NCI-H2196 (cell line): ENCODE data around the gene MEF2D.
A peak's percentile ranks its signal among the peaks of the same experiment; 100 is the strongest.

ENCODE experiments used
- DNase-seq: peaks from one replicate; lab custom pipeline; 2025; ENCODE audit not compliant: unreplicated experiment; lab: John Stamatoyannopoulos, UW

Gene MEF2D

DNA sequence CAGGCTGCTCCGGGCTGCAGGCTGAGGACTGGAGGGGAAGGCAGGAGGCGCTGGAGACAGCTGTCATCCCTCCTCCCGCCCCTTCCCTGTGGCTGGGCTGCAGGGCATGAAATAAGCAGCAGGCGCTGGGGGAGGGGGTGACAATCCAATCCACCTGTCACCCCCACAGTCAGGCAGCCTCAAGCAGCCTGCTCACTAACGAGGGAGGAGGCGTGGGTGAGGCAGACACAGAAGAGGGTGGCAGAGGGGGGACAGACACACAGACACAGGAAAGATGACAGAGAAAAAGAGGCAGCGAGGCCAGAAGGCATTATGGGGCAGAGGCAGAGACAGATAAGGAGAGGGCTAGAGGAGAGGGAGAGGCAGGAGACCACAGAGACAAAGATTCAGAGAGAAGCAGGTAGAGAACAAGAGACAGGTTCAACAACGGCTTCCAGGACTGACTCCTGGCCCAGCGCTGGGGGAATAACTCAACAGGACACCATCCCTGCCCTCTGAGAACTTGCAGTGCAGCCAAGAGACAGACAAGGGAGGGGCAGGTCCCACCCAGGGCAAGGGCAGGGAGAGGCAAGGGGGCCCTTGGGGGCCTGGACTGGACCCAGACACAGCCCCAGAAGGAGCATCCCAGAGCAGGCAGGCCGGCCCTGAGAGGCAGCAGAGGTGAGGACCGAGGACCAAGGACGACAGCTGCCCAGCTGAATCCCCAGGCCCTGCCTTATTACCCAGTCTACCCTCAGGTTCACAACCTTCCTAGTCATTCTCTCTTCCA is 11.2 kb downstream of the MEF2D start:
- DNase-seq = peak; percentile 54

DNA sequence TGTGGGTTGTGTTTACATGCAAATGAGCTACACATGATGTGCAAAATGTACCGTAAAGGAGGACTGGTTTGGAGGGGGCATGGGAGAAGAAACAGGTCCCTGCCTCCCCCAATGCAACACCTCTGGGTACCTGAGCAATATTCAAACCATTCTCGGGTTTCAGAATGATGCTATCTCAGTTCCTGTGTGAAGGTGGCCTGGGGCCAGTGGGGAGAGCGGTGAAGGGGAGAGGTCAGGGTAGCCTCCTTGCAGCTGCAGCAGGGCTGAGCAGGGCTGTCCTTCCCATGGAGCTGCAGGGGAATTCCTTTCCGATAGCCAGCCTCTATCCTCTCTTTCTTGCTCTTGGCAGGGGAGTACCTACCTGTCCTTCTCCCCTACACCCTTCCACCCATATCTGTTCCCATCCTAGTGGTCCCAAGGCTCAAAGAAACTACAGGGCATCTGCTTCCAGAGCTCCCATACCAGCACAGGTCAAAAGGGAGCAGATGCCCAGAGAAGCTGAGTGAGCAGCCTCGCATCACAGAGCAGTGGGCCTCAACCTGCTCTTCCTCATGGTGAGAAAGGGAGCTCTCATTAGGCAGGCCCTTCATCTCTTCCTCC is 11.9 kb downstream of the MEF2D start:
- no peak for DNase-seq

GRCh38 chr1:156487862-156488261 is 12.7 kb downstream of the MEF2D start:
- DNase-seq = no peak

DNA sequence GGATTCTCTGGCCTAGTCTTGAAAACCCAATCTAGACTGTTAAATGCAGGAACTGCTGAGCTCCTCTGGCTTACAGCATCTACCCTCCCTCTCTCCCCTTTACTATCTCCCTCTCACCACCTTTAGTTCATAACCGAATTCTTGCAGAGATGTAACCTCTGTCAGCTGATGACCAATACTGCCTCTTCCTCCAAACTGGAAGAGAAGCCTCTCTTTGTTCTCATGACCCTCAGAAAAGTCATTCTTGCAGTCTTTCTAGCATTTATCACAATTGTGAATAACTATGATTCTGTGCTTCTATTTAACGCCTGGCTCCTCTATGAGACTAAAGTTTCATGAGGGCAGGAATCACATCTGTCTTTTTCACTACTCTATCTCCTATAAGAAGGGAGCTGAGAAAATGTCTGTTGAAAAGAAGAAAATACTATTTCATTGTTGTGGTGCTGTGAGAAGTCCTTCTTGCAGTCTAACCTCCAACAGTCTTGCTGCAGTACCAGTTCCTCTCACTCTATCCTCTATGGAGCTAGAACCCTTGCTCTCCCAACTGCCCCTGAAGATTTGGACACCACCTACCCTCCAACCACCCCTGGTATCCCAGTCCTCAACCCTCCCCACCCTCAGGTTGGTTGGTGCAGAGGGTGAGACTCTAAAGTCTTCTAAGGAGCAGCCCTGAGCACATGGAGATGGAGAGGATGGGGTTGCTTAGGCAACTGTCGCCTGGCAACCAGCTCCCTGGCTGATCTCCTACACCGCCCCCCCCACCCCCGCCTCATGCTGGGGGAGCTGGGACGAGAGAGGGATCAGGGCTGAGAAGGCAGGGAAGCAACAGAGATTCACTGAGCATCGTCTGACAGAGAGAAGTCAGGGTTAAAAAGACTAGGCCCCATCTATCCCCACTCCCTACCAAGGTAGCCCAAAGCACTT is 13.9 kb downstream of the MEF2D start:
- DNase-seq = no peak

DNA sequence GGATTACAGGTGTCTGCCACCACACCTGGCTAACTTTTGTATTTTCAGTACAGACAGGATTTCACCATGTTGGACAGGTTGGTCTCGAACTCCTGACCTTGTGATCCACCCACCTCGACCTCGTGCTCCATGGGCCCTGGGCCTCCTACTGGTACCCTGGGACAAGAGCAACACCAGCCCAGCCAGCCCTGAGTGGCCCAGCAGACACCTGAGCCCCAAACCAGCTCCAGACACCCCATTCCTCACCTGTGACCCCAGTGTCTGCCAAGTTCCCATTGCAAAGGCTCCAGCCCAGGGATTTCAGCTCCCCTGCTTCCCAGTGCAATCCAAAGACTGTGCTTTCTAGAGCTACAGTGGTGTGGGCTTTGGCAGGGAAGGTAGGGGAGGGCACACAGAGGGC is 14.6 kb downstream of the MEF2D start:
- no peak for DNase-seq

- DNase-seq = no peak
Observed at GRCh38 chr1:156484480-156485058, 16.0 kb downstream of the MEF2D start.

DNA sequence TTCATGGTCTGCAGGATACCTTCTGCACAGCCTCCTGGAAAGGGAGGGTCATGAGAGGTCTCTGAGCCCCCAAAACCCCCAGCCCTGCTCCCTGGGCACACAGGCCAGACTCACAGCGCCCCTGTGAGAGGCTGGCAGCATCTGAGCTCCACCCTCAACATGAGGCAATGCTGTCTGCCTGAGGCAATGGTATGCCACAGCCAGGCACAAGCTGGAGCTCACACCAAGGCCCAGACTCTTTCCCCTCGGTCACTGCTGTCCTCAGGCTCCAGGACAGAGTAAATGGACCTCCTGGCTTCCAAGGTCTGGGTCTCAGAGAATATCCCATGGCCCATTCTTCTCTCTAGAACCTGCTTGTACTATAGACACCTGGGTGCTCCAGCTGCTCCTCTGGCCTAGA is 17.2 kb downstream of the MEF2D start:
- DNase-seq = no peak

DNA sequence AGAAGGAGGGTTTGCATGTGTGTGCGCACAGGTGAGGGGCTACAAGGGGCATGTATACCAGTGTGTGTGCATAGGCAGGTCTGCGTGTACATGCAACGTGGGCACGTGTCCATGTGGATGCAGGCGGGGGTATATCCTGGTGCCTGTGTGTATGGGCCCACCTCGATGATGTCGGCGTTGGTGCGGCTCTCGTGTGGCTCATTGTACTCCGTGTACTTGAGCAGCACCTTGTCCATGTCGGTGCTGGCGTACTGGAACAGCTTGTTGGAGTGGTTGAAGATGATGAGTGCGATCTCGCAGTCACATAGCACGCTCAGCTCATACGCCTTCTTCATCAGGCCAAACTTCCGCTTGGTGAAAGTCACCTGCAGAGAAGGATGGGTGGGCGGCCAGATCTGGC is 18.3 kb downstream of the MEF2D start:
- no peak for DNase-seq

- no peak for DNase-seq
Observed at GRCh38 chr1:156481527-156481926, 19.0 kb downstream of the MEF2D start.

DNA sequence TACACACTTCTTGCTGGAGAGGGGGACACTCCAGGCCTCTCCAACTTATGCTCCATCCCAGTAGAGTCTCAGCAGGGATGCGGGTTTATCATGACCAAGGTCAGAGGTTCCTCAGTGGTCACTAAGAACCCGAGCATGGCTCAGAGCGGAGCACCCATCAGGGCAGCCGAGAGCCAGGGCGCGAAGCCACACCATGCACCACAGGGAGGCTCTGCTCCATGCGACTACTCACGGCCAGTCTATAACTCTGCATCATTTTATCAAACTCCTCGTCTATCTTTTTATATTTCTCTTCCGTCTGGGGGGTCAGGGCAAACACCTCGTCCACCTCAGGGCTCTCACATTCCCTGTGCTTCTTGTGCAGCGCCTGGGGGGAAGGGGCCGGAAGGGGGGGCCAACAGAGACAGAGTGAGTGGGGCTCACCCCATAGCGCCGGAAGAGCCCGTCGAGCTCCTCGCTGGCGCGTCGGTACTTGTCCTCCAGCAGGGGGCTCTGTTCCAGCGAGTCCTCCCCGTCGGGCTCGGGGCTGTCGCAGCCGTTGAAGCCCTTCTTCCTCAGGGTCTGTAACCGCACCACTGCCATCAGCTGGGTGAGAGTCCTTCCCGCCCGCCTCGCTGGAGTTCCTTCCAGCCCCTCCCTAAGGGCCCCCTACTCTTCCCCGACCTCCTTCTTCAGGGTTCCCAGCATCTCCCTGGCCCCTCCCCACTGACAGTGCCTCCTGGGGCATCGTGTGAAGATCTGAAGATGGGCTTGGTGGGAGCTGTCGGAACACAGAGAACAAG is 20.0 kb downstream of the MEF2D start:
- DNase-seq = no peak

DNA sequence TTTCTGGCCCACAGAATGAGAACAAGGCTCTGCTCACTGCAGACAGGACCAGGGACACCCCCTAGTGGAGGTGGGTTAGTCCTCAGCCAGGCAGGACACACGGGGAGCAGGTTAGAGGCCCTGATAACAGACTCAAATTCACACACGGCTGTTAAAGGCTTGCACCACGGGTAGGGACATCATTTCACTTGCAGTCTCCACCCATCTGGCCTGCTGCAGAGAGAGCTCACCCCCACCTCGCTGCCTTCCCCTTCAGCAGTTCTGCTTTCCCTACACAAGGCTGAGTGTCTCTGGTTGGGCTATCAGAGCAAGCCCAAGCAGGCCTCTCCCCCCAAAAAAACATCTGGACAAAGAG is 20.6 kb downstream of the MEF2D start:
- no peak for DNase-seq

GRCh38 chr1:156479093-156480015 is 21.2 kb downstream of the MEF2D start:
- DNase-seq = no peak

GRCh38 chr1:156478250-156478627 is 22.3 kb downstream of the MEF2D start:
- DNase-seq = no peak

DNA sequence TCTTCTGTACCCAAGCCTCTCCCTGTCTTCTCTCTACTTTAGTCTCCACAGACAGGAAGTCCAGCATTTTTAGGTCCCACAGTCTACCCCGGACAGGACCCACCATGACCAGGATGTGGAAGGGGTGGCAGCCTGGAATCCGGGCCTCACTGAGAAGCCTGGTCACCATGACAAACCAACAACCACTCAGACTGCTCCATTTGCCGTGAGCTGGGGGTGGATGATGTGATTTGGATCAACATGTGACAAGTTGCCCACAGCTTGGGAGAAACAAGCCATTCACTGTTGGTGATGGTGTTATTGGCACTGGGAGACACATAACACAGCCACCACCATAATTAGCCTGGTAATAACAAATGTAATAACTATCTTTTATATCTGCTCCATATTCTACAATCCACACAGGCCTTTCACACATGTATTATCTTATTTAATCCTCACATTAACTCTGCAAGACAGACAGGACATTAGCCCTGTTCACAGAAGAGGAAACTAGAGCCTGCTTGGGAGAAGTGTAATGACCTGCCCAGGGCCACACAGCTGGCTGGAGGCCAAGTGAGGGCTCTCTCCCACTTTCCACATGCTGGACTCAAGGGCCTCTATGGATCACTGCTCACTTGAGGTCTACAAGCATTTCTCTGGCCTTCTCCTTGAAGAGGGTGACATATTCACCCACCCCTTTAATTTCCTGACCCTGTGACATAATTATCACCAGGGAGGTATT is 22.9 kb downstream of the MEF2D start:
- DNase-seq = no peak

- DNase-seq = no peak
Observed at GRCh38 chr1:156476501-156477298, 23.9 kb downstream of the MEF2D start.

DNA sequence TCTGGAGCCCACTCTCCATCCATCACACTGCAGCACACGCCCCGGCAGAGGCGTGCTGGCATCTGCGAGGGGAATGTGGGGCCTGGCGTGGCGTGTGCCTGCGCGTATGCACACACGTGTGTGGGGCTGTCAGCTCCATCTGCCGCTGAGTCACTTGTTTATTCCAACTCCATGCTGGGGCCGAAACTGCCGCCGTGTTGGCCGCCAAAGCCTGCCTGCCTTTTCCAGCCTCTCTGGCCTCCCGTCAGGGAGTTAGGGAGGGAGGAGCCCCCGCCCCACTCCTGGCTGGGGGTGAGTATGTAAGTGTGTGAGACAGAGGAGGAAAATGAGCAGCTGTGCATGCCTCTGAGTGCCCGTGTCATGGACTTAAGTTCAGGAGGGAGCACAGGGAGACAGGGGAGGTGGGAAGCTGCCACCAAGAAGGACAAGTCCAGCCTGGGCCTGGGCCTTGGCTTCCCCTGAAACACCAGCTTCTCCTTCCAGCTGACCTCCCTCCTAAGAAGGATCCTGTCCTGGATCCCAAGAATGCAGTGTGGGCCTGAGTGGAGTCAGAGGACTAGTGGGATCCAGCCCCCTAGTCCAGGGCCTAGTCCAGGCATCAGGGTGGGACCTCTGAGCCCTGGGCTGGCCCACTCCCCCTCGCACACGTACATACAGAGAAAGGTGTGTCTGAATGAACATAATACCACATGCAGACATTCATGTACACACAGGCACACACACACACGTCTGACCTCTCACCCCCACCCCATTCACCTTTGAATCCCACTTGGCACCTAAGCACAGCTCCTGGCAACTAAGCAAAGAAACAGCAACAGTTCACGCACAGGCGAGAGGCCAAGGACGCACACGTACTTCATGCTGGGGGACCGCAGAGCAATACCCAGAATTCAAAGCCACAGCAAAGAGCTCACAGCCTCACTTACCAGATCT is 24.7 kb downstream of the MEF2D start:
- no peak for DNase-seq

DNA sequence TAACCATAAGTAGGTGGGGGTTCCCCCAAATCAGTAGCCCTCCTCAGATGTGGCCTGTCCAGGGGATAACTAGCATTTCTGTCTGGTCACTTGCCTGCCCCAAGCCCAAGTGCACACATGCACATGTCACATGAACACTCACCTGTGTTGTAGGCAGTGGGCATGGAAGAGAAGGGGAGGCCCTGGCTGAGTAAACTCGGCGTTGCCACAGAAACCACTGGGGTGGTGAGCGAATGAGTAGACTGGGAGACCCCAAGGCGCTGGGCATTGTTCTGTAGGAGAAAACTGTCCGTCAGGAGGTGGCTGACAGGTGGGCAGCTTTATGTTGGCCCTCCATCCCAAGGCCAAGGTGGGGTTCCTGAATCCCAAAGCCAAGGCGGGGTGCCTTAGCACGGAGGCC is 25.6 kb downstream of the MEF2D start:
- no peak for DNase-seq
